COLO829 (cell line): Measurements from ENCODE around the gene PLCD4.

Source experiments
- DNase-seq: peaks from one replicate; pipeline ENCODE4 v3.0.0; 2012; ENCODE audit warnings: low spot score

Gene PLCD4

GRCh38 chr2:218664653-218665052 lies 57.0 kb downstream of the PLCD4 start:
- DNase-seq: no peak

GRCh38 chr2:218671097-218671653 lies 63.5 kb downstream of the PLCD4 start:
- DNase-seq: peak; percentile 41

DNA sequence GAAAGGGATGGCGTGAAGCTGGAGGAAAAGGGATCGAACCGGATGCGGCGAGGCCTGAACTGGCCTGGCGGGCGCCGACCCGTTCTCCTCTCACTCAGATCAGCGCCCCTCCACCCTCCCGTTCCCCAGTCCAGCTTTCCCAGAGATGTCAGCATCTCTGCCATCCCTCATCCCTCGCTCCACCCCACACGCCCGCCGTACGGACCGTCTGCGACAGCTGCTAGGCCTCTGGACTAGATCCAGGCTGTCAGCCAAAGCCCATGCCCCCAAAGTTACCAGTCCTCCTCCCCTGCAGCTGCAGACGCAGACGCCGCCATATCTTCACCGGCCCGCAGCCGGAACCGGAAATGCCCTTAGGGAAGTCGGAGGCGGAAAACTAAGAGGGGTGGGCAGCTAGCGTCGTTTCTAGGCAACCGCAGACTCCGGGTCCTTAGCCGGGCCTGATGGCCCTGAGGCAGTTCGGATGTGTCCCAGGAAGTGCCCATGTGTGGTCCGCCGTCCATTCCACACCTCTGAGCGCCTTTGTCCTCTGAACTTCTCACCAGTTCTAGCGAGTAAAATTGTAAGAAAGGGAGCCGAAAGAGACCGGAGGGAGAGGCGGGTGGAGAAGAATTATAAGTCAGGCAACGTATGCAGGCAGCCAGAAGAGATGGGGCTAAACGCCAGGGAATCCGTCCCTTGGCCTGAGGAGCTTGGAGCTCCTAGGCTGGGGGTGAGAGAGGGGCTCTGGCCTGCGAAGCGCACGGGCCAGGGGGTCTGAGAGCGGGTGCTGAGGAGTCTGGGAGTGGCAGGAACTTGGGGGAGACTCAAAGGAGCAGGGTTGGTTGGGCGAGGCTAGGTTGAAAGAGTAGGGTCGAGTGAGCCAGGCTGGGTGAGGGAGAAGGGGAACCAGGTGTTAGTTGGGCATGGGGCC lies 64.2 kb downstream of the PLCD4 start, which contains the start of the genes RNF25 and STK36:
Gene RNF25 (minus strand): TSS at position 349 of the 913 bp plus-strand sequence. CDS start 32 bp downstream, at position 317.
Gene STK36 (plus strand): TSS at position 433 of the 913 bp plus-strand sequence. CDS start 744 bp downstream, outside the sequence.
- peak; percentile 94 for DNase-seq

GRCh38 chr2:218679119-218679518 lies 71.4 kb downstream of the PLCD4 start:
- no peak for DNase-seq

- no peak for DNase-seq
Observed at GRCh38 chr2:218680061-218680460, 72.4 kb downstream of the PLCD4 start.
